ENCODE measurements around the gene CFHR5. TPM values are rescaled to one million over a fixed set of nuclear protein-coding genes. Genes with fewer than 3 reads are reported as not detected.
"Not testable (repeated sequence)": the region's sequence is repeated elsewhere in the genome, so short reads cannot be mapped to it uniquely, and the experiment has no call there.

CFHR5 gene
- not detected in 2 replicates for total RNA-seq

DNA sequence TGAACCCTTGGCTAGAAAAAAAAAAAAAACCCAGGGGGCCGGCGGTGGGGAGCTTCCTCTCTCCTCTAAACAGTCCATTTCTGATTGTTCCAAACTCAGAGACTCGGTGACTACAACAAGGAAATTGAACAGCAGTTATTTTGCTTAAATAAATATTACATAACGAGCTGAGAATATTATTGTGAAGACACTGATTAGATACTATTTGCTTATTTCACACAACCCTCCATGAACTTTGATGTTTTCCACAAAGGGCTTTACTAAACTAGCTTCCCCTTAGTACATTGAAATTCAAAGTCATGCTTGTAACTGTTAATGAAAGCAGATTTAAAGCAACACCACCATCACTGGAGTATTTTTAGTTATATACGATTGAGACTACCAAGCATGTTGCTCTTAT lies at the start of gene CFHR5:
TSS of gene CFHR5 (plus strand) at position 279 of the 400 bp plus-strand sequence. CDS start at position 388, 109 bp downstream.
- DNase-seq (ENCODE audit: low read depth): no peak

DNA sequence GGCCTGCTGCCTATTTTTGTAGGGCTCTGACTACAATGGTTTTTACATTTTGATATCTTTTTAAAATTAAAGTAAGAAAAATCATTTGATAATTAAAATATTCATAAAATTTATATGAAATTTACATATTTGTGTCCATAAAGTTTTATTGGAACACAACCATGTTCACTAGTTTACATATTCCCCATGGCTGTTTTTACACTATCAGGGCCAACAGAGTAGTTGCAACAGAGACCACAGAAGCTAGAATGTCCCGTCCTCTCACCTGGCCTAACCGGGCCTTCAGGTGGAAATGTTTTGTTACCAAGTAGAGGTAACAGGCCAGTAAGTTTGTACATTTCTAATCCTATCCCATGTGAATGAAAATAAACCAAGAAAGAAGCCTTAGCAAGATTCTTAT lies 44.5 kb upstream of the CFHR5 start:
- DNase-seq (ENCODE audit: low read depth): not testable (repeated sequence)

DNA sequence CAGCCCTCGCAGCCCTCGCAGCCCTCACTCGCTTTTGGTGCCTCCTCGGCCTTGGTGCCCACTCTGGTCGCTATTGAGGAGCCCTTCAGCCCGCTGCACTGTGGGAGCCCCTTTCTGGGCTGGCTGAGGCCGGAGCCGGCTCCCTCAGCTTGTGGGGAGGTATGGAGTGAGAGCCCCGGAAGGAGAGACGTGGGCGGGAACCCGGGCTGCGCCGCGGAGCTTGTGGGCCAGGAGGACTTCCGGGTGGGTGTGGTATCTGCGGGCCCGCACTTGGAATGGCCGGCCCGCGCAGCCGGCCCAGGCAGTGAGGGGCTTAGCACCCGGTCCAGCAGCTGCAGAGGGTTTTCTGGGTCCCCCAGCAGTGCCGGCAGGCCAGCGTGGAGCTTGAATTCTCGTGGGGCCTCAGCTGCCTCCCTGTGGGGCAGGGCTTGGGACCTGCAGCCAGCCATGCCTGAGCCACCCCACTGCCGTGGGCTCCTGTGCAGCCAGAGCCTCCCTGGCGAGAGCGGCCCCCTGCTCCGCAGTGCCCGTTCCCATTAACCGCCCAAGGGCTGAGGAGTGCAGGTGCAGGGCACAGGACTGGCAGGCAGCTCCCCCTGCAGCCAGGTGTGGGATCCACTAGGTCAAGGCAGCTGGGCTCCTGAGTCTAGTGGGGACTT lies 43.7 kb upstream of the CFHR5 start:
- no peak for DNase-seq (ENCODE audit: low read depth)

DNA sequence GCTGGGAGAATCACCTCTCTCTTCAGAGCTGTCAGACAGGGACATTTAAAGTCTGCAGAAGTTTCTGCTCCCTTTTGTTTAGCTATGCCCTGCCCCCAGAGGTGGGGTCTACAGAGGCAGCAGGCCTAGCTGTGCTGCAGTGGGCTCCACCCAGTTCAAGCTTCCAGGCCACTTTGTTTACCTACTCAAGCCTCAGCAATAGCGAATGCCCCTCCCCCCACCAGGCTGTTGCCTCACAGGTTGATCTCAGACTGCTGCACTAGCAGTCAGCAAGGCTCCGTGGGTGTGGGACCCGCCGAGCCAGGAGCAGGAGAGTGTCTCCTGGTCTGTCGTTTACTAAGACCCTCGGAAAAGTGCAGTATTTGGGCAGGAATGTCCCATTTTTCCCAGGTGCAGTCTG lies 35.9 kb upstream of the CFHR5 start:
- not testable (repeated sequence) for DNase-seq (ENCODE audit: low read depth)

DNA sequence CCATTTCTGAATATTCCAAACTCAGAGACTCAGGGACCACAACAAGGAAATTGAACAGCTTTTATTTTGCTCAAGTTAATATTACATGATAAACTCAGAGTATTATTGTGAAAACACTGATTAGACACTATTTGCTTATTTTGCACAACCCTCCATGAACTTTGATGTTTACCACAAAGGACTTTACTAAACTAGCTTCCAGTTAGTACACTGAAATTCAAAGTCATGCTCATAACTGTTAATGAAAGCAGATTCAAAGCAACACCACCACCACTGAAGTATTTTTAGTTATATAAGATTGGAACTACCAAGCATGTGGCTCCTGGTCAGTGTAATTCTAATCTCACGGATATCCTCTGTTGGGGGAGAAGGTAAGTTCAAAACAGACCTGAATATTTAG lies 33.8 kb upstream of the CFHR5 start, which contains the start of gene CFHR2:
TSS of gene CFHR2 (plus strand) at position 171 of the 400 bp plus-strand sequence. CDS start at position 314, 143 bp downstream.
- DNase-seq (ENCODE audit: low read depth): not testable (repeated sequence)

DNA sequence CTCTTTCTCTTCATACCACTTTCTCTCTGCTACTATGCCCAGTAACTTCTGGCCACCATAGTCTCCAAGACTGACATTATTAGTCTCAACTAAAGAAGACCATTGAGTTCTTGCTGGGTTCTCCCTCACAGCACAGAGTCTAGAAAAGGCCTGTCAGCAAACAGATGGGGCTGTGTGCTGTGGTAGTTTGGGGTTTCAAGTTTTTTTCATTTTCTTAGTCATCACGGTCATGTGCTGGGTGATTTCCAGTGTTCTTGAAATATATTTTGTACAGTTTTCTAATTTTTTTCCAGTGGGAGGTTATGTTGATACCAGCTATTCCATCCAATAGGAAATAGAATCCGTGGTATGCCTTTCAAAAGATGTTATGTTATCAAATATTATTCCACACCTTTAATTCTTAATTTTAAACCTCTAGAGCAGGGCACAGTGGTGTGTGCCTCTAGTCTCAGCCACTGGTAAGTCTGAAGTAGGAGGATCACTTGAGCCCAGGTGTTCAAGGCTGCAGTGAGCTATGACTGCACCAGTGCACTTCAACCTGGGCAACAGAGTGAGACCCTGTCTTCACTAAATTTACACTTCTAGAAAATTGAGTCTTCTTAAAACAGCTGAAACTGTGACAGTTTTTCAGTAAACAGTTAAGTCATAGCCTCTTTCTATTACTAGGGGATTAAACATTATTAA lies 25.5 kb upstream of the CFHR5 start:
- DNase-seq (ENCODE audit: low read depth): no peak

DNA sequence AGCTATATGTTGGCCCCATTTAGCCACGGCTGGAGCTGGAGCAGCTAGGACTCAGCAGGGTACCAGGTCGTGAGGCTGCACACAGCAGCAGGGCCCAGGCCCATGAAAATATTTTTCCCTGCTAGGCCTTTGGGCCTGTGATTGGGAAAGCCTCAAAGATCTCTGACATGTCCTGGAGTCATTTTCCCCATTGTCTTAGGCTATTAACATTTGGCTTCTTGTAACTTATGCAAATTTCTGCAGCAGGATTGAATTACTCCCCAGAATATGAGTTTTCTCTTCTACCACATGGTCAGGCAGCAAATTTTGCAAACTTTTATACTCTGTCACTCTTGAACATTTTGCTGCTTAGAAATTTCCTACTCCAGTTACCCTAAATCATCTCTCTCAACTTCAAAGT lies 22.6 kb upstream of the CFHR5 start:
- no peak for DNase-seq (ENCODE audit: low read depth)

DNA sequence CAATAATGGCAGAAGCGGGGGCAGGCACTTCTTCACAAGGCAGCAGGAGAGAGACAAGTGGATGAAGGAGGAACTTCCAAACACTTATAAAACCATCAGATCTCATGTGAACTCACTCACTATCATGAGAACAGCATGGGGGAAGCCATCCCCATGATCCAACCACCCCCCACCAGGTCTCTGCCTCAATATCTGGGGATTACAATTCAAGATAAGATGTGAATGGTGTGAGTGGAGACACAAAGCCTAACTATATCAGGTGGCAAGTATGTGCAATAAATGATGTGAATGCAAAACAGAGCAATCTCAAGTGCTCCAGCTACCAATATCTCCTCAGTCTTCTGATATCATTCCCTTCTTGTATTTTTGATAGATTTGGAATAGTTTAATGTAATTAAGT lies 21.4 kb upstream of the CFHR5 start:
- no peak for DNase-seq (ENCODE audit: low read depth)

DNA sequence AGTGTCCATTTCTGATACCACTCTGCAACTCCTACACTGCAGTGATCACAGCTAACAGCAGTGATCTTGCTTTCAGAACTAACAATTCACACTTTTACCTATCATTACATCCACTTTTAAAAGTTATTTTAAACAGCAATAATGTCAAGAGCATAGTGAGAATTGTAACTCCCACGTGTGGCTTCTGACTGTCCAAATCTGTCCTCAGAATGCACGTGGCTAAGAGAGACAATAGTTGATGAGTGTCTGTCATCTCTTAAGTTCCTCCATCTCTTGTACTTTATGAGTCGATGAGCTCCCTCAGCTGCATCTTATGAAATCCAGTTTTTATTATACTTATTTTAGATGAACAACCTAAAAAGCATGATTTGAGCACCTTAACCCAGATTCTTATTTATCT lies 16.5 kb upstream of the CFHR5 start:
- DNase-seq (ENCODE audit: low read depth): no peak

DNA sequence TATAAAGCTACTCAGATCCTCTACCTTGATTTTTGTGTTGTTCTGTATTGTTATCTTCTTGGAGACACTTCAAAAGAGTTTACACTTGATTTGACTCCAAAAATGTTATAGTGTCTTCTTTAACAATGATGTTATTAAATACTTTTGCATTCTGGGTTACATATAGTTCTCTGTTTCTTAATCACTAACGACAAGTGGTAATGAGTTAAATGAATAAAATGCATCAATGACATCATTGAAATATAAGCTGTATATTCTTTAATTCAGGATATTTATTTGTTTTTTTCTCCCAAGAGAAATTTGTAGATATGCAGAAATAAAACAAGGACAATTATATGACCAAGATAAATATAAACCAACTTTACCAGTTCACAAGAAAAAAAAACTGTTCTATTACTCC lies 7.2 kb upstream of the CFHR5 start:
- no peak for DNase-seq (ENCODE audit: low read depth)

DNA sequence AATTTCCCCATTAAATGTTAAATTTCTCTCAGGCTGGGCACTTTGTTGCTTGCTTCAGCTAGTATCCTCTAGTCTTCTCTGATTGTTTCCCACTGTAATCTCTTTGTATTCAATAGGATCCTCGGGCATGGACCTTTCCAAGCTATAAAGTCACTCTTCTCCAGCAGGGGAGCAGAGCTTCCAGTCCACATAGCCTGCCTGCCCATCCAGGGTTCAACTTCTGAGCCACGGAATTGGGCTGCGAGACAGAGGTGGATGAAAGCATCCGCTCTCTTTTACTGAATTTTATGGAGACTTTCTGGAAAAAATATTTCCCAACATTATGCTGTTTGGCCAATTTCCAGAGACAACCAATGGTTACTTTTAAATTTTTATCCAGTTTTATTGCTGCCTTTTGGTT lies 1.1 kb upstream of the CFHR5 start:
- no peak for DNase-seq (ENCODE audit: low read depth)

DNA sequence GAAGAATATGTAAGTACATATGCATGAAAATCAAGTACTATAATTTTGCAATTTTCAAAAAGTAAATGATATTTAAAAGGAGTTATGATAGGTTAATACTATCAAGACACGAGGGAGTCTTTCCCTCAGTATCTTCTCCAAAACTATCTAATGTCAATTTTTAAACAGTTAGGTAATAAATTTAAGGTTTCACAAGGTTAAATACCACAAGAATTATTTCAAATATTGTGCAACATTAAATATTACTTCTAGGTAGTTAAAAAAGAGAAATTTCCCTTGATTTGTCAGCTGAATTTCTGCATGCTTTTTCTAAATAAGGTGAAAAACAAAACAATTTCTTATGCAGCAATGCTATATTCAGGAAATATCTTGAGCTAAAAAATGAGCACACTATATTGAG lies 3.5 kb downstream of the CFHR5 start:
- no peak for DNase-seq (ENCODE audit: low read depth)

DNA sequence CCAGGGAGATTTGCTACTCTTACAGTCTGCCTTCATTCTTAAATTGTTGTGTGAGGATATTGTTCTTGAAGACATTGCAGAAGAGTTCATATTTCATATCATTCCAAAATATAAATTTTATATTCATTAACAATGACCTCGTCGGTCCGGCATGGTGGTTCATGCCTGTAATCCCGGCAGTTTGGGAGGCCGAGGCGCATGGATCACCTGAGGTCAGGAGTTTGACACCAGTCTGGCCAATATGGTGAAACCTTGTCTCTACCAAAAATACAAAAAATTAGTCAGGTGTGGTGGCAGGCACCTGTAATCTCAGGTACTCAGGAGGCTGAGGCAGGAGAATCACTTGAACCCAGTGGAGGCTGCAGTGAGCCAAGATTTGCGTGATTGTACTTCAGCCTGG lies 4.9 kb downstream of the CFHR5 start:
- not testable (repeated sequence) for DNase-seq (ENCODE audit: low read depth)

DNA sequence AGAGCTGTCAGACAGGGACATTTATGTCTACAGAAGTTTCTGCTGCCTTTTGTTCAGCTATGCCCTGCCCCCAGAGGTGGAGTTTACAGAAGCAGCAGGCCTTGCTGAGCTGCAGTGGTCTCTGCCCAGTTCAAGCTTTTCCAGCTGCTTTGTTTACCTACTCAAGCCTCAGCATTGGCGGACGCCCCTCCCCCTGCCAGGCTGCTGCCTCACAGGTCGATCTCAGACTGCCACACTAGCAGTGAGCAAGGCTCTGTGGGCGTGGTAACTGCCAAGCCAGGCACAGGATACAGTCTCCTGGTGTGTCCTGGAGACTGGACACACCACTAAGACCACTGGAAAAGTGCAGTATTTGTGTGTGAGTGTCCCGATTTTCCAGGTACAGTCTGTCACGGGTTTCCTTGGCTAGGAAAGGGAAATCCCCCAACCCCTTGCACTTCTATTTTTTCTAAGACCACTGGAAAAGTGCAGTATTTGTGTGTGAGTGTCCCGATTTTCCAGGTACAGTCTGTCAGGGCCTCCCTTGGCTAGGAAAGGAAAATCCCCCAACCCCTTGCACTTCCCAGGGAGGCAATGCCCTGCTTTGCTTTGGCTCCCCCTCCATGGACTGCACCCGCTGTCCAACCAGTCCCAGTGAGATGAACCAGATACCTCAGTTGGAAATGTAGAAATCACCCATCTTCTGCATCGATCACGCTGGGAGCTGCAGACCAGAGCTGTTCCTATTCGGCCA lies 14.7 kb downstream of the CFHR5 start:
- peak; percentile 54 for DNase-seq (ENCODE audit: low read depth)

DNA sequence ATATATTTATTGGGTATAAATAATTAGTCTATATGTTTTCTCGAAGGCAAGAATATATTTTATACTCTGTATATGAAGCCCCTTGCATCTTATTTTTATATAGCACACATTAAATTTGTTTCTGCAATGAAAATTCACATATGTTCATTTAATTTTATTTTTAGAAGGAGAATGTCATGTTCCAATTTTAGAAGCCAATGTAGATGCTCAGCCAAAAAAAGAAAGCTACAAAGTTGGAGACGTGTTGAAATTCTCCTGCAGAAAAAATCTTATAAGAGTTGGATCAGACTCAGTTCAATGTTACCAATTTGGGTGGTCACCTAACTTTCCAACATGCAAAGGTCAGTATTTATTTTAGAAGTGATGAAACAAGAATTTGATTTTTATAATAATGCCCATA lies 16.6 kb downstream of the CFHR5 start:
- no peak for DNase-seq (ENCODE audit: low read depth)

DNA sequence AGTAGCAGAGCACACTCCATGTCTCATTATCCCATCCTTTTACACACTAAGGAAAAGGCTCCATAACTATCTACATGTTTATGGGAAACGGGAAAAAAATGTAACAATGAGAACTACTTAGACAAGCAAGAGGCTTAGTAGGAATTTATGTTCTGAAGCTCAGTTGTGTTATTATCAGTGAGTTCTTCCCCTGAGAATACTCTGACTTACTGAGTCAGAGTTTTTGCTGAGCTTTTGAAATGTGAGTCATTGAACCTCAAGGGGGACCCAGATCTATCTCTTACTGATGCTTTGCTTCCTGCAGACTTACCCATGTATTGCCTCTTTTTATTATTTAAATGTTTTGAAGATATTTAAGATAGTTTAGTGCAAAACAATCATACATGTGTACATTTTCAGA lies 20.1 kb downstream of the CFHR5 start:
- DNase-seq (ENCODE audit: low read depth): peak; percentile 6

DNA sequence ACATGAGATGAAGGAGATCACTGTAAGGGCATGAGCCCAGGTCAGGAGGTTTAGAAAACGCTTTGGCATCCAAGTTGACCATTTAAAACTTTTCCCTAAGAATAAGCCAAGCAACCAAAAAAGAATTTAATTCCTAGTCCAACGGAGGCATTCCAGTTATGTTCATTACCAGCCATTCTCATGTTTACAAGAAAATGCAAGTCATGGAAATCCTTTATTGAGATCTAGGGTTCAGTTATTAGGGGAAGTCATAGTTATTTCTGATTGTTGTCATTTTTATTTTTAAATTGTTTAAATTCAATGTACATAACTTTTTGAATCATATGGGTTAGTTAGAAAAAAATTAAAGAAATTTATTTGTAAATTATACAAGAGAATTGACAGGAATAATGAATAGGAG lies 24.5 kb downstream of the CFHR5 start:
- DNase-seq (ENCODE audit: low read depth): no peak

DNA sequence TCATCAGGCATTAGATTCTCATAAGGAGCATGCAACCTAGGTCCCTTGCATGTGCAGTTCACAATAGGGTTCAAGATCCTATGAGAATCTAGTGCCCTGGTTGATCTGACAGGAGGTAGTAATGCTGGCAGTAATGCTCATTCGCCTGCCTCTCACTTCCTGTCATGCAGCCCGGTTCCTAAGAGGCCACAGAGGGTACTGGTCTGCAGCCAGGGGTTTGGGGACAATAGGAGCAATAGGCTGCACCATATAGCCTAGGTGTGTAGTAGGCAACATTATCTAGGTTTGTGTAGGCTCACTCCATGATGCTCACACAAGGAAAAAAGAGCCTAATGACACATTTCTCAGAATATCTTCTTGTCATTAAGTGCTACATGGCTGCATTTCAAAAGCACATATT lies 25.8 kb downstream of the CFHR5 start:
- DNase-seq (ENCODE audit: low read depth): no peak

DNA sequence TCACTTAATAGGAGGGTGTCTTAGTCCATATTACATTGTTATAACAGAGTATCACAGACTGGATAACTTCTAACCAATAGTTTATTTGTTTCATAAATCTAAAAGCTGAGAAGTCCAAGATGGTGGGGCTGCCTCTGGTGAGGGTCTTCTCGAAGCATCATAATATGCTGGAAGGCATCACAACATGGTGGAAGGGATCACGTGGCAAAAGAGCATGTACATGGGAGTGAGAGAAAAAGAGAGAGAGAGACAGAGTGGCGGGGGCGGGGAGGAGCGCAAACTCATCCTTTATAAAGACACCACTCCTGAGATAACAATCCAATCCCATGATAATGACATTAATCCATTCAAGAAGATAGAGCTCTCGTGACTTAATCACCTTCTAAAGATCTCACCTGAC lies 31.5 kb downstream of the CFHR5 start:
- DNase-seq (ENCODE audit: low read depth): no peak

DNA sequence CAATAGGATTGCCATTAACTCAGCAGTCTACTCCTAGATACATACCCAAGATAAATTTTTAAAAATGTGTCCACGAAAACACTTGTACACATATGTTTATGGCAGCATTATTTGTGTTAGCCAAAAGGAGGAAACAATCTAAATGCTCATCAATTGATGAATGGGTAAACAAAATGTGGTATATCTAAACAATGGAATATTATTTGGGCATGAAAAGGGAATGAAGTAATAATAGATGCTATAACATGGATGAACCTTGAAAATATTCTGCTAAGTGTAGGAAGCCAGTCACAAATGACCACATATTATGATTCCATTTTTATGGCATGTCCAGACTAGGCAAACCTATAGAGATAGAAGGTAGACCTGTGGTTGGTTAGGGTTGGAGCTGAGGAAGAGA lies 34.3 kb downstream of the CFHR5 start:
- DNase-seq (ENCODE audit: low read depth): no peak

DNA sequence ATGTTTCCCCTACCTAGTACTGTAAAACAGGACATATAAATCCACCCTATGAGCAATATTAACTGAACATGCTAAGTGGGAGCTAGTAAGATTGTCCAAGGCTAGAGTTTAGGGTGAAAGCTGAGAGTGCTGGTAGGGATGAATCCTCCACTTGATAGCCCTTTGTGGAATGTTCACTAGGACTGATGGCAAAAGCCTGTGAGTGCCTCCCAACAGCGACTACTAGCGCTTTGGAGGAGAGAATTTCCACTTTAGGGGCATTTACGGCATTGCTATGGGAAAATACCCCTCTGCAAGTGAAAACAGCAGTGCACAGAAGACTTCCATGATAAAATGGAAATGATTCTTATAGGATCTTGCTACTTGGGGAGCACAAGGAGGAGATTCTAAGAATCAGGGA lies 35.9 kb downstream of the CFHR5 start:
- DNase-seq (ENCODE audit: low read depth): no peak

DNA sequence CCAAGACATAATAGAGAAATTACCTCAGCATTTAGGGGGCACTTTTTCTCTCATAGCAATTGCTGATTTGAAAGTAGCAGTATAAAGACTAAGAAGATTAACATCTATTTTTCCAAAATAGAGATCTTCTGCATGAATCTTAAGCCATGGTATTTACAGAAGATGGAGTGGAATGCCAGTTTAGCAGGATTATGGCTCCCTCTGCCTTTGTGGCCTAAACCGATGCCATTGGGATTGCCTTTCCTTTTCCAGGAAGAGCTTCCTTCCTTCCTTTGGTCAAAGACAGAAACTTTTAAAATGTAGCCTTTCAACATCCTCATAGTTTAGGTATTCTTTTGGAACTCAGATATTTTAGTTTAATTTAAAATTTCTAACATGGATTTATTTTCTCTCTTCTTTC lies 39.4 kb downstream of the CFHR5 start:
- DNase-seq (ENCODE audit: low read depth): no peak

DNA sequence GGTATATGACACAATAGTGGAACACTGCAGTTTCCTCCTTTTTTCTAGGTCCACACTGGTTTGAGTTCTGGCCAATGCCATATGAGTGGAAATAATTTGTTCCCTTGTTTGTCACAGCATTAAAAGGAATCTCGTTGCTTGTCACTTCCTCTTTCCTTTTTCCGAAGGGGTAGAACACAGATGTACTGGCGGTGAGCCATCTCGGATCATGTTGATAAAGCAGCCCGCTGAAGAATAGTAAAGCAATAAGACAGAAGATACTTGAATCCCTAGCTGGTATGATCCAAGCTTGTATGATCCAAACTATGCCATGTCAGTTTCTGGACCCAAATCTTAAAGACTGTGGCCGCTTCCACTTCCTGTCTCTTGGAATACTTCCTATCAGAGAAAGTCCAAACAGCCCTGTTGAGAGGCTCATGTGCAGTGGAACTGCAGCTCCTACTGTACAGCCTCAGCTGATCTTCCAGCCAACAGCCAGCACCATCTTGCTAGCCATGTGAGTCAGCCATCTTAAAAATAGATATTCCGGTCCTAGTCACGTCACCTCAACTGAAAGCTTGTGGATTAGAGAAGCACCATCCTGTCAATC lies 40.3 kb downstream of the CFHR5 start:
- no peak for DNase-seq (ENCODE audit: low read depth)
